OCI-LY7 (cell line): ENCODE measurements around the gene DUOXA2. TPM values are rescaled to one million over a fixed set of nuclear protein-coding genes. Genes with fewer than 3 reads are reported as not detected.

Experiments used
- BruUV-seq: library from RNA; stranded (reverse); fragments of 400-500 nt; replicated peaks from 2 replicates; lab custom pipeline; 2021; lab: Mats Ljungman, UMichigan
- CTCF ChIA-PET: fragments of 300-600 bp; sonication (Branson Sonifier 250); formaldehyde crosslinking; loops from one replicate; lab custom pipeline; 2022; ENCODE audit warnings: antibody characterized with exemption; ENCODE audit not compliant: unreplicated experiment; lab: Charles Lee
- POLR2A ChIA-PET: fragments of 300-600 bp; sonication (Branson Sonifier 250); formaldehyde crosslinking; loops from one replicate; lab custom pipeline; 2022; ENCODE audit warnings: antibody characterized with exemption; lab: Charles Lee
- DNase-seq: peaks from one replicate; pipeline ENCODE4 v3.0.0-alpha.2; 2015; ENCODE audit warnings: low spot score
- H2AFZ ChIP-seq: fragments of 200-600 bp; sonication (generic), shearing (Covaris generic); 2 replicates; pipeline ENCODE4 v1.6.1; 2014; ENCODE audit warnings: mild to moderate bottlenecking, antibody characterized with exemption, low read length, moderate library complexity
- H3K27ac ChIP-seq: fragments of 200-600 bp; sonication (generic); 2 replicates; pipeline ENCODE4 v1.5.1; 2014; ENCODE audit warnings: mixed run types, low read depth, mild to moderate bottlenecking, moderate library complexity, low read length, inconsistent platforms; ENCODE audit not compliant: poor library complexity, severe bottlenecking
- H3K36me3 ChIP-seq: fragments of 200-600 bp; sonication (generic); 2 replicates; pipeline ENCODE4 v1.6.1; 2014; ENCODE audit warnings: mild to moderate bottlenecking, antibody characterized with exemption, low read length, moderate library complexity, mixed read lengths; ENCODE audit not compliant: insufficient read depth
- H3K4me1 ChIP-seq: fragments of 200-600 bp; sonication (generic); 2 replicates; pipeline ENCODE4 v1.5.1; 2014; ENCODE audit warnings: mild to moderate bottlenecking, low read length; ENCODE audit not compliant: insufficient read depth, poor library complexity, severe bottlenecking
- H3K4me2 ChIP-seq: fragments of 200-600 bp; sonication (generic); 2 replicates; pipeline ENCODE4 v1.6.1; 2014; ENCODE audit warnings: mild to moderate bottlenecking, low read length
- H3K4me3 ChIP-seq: fragments of 200-600 bp; sonication (generic); 2 replicates; pipeline ENCODE4 v1.5.1; 2014; ENCODE audit warnings: mild to moderate bottlenecking, low read depth, low read length; ENCODE audit not compliant: poor library complexity, severe bottlenecking
- H3K79me2 ChIP-seq: fragments of 200-600 bp; sonication (generic); 2 replicates; pipeline ENCODE4 v1.6.1; 2016; ENCODE audit warnings: low read depth, mild to moderate bottlenecking, low read length, moderate library complexity, mixed read lengths; ENCODE audit not compliant: insufficient read depth
- H3K9me2 ChIP-seq: fragments of 200-600 bp; sonication (generic); 2 replicates; pipeline ENCODE4 v1.6.1; 2016; ENCODE audit warnings: mild to moderate bottlenecking, low read length, mixed read lengths; ENCODE audit not compliant: insufficient read depth
- H3K9me3 ChIP-seq: fragments of 200-600 bp; sonication (generic); 2 replicates; pipeline ENCODE4 v1.6.1; 2014; ENCODE audit warnings: mild to moderate bottlenecking, mixed run types, low read length, mixed read lengths
- H4K20me1 ChIP-seq: fragments of 200-600 bp; sonication (generic); 2 replicates; pipeline ENCODE4 v1.6.1; 2014; ENCODE audit warnings: mild to moderate bottlenecking, antibody characterized with exemption, low read length, moderate library complexity, mixed read lengths; ENCODE audit not compliant: insufficient read depth
- CTCF ChIP-seq: fragments of 200-600 bp; sonication (generic); conservative IDR thresholded peaks from 2 replicates; pipeline ENCODE4 v1.5.1; 2014; ENCODE audit warnings: mild to moderate bottlenecking, antibody characterized with exemption, low read length, moderate library complexity, mixed read lengths
- EZH2phosphoT487 ChIP-seq: fragments of 200-600 bp; sonication (generic); IDR thresholded peaks from 2 replicates; pipeline ENCODE4 v1.6.1; 2018; ENCODE audit warnings: low read depth, borderline replicate concordance, mild to moderate bottlenecking, mixed run types, antibody characterized with exemption, low read length, moderate library complexity, mixed read lengths
- intact Hi-C: fragments of 100-400 bp; cut with micrococcal nuclease; formaldehyde crosslinking; loops from one replicate; pipeline ENCODE4 v1.10.0; 2022; ENCODE audit not compliant: unreplicated experiment
- total RNA-seq, 2 experiments: library from RNA; depleted of rRNA in 1 of 2; stranded (reverse); fragments of >200 nt in 1 of 2; shearing (Covaris generic) in 1 of 2; gene quantifications; 2 replicates each; pipeline ENCODE4 v1.2.3, GENCODE V29; 2014 to 2022

Gene DUOXA2
- total RNA-seq, 2 experiments from 2014 or later: not detected

- intact Hi-C loops: no loop called here
- Histone ChIP-seq H3K4me3 (no peak overlapping the region), H3K9me3 (no peaks in the 10 kb centered on the region), H3K9me2 (no peaks in the 10 kb centered on the region), H3K36me3 (no peaks in the 10 kb centered on the region), H3K4me1 (no peaks in the 10 kb centered on the region), H3K79me2 (no peaks in the 10 kb centered on the region), H2AFZ (no peak overlapping the region), H3K27ac (no peak overlapping the region), H3K4me2 (no peak overlapping the region), H4K20me1 (no peaks in the 10 kb centered on the region)
- no TSS peak for BruUV-seq
- CTCF ChIA-PET: no interaction called here
- DNase-seq: no peak
- POLR2A ChIA-PET: no interaction called here
- TF ChIP-seq EZH2phosphoT487: no peak
- TF ChIP-seq CTCF: no peak
Measured at GRCh38 chr15:45093622-45094357, 20.3 kb upstream of the DUOXA2 start.

- no peak overlapping the region for H3K4me2 ChIP-seq
- H3K9me3 ChIP-seq: no peaks in the 10 kb centered on the region
- no peaks in the 10 kb centered on the region for H3K36me3 ChIP-seq
- TF ChIP-seq CTCF (no peak), EZH2phosphoT487 (no peak)
- no TSS peak for BruUV-seq
- DNase-seq: no peak
- H3K27ac ChIP-seq: no peak overlapping the region
- H3K4me1 ChIP-seq: no peaks in the 10 kb centered on the region
- H3K9me2 ChIP-seq: no peaks in the 10 kb centered on the region
- ChIA-PET POLR2A (no interaction called here), CTCF (no interaction called here)
- no peak overlapping the region for H2AFZ ChIP-seq
- no peaks in the 10 kb centered on the region for H3K79me2 ChIP-seq
- no peaks in the 10 kb centered on the region for H4K20me1 ChIP-seq
- intact Hi-C loops: no loop called here
- H3K4me3 ChIP-seq: no peak overlapping the region
Measured at GRCh38 chr15:45094358-45094730, 19.8 kb upstream of the DUOXA2 start.

DNA sequence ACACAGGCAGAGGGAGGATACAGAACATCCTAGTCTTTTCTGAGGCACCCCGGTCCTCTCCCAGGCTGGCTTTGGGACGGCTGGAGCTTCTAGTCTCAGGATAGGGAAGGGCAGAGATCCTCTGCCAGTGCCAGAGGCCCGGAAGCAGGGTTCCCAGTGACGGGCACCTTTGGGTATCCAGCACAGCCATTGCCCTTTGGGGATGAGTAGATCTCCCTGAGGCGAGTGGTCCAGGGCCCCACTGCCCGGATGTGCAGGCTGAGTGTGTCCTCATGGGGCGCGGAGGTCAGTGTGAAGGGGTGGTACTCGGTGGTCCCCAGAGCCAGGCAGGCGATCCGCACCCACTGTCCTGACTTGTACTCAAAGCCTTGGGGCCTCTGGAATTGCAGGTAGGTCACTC, 18.5 kb upstream of the DUOXA2 start:
- Histone ChIP-seq H3K4me3 (no peak overlapping the region), H3K79me2 (no peaks in the 10 kb centered on the region), H3K4me1 (no peaks in the 10 kb centered on the region), H4K20me1 (no peaks in the 10 kb centered on the region), H3K36me3 (no peaks in the 10 kb centered on the region), H3K9me2 (no peaks in the 10 kb centered on the region), H3K27ac (no peak overlapping the region), H3K9me3 (no peaks in the 10 kb centered on the region), H2AFZ (no peak overlapping the region), H3K4me2 (no peak overlapping the region)
- POLR2A ChIA-PET: no interaction called here
- intact Hi-C loops: no loop called here
- BruUV-seq: no TSS peak
- CTCF ChIA-PET: no interaction called here
- no peak for DNase-seq
- no peak for TF ChIP-seq CTCF
- no peak for TF ChIP-seq EZH2phosphoT487
